Keratinocyte (primary cell): ENCODE data around the gene SCAF1. TPM values are rescaled to one million over a fixed set of nuclear protein-coding genes. Genes with fewer than 3 reads are reported as not detected.

Source experiments
- DNase-seq: peaks from one replicate; pipeline ENCODE4 v3.0.0-alpha.2; 2011; ENCODE audit warnings: low read depth, missing footprints, low spot score
- FAIRE-seq: peaks from 2 replicates; lab custom pipeline; 2011; peaks lifted over from hg19 to GRCh38; lab: Jason Lieb, UNC
- H2AFZ ChIP-seq: 2 replicates; pipeline ENCODE4 v1.6.0; 2012; ENCODE audit warnings: low read length, control low read depth, inconsistent platforms; ENCODE audit not compliant: control insufficient read depth
- H3K27ac ChIP-seq: 2 replicates; pipeline ENCODE4 v1.5.1; 2011; ENCODE audit warnings: low read length; ENCODE audit not compliant: control insufficient read depth, insufficient read depth
- H3K27me3 ChIP-seq: 3 replicates; pipeline ENCODE4 v1.6.0; 2011; ENCODE audit warnings: low read length; ENCODE audit not compliant: control insufficient read depth, insufficient read depth; ENCODE audit errors: extremely low read depth
- H3K36me3 ChIP-seq, 2 experiments: 2 replicates in 1 of 2; 3 replicates in 1 of 2; pipeline ENCODE4 v1.5.1; 2011; ENCODE audit warnings: low read length in 2 of 2, mild to moderate bottlenecking in 1 of 2; ENCODE audit not compliant: control insufficient read depth in 2 of 2, insufficient read depth in 2 of 2; ENCODE audit errors: extremely low read depth in 1 of 2
- H3K4me1 ChIP-seq: 3 replicates; pipeline ENCODE4 v1.5.1; 2011; ENCODE audit warnings: low read length; ENCODE audit not compliant: control insufficient read depth, insufficient read depth; ENCODE audit errors: extremely low read depth
- H3K4me2 ChIP-seq: 3 replicates; pipeline ENCODE4 v1.6.0; 2011; ENCODE audit warnings: low read depth, low read length; ENCODE audit not compliant: control insufficient read depth, insufficient read depth; ENCODE audit errors: extremely low read depth
- H3K4me3 ChIP-seq, 3 experiments: fragments of 200-600 bp in 1 of 3; sonication (generic) in 1 of 3; 2 replicates in 2 of 3; 3 replicates in 1 of 3; pipeline ENCODE4 v1.5.1; 2011 to 2016; ENCODE audit warnings: low read length in 3 of 3, mild to moderate bottlenecking in 3 of 3, control low read depth in 2 of 3, inconsistent platforms in 1 of 3, low read depth in 1 of 3, mixed read lengths in 1 of 3, mixed run types in 1 of 3, moderate library complexity in 1 of 3; ENCODE audit not compliant: control insufficient read depth in 2 of 3, insufficient read depth in 2 of 3; ENCODE audit errors: extremely low read depth in 1 of 3
- H3K79me2 ChIP-seq: 2 replicates; pipeline ENCODE4 v1.6.0; 2012; ENCODE audit warnings: low read length; ENCODE audit not compliant: control insufficient read depth, insufficient read depth
- H3K9ac ChIP-seq: 3 replicates; pipeline ENCODE4 v1.6.0; 2011; ENCODE audit warnings: low read length; ENCODE audit not compliant: control insufficient read depth, insufficient read depth; ENCODE audit errors: extremely low read depth
- H3K9me1 ChIP-seq: 3 replicates; pipeline ENCODE4 v1.6.0; 2011; ENCODE audit warnings: low read length; ENCODE audit not compliant: control insufficient read depth, insufficient read depth; ENCODE audit errors: extremely low read depth
- H3K9me3 ChIP-seq: 2 replicates; pipeline ENCODE4 v1.5.1; 2012; ENCODE audit warnings: low read depth, low read length; ENCODE audit not compliant: control insufficient read depth
- H4K20me1 ChIP-seq: 3 replicates; pipeline ENCODE4 v1.6.0; 2011; ENCODE audit warnings: low read length; ENCODE audit not compliant: control insufficient read depth, insufficient read depth; ENCODE audit errors: extremely low read depth
- CTCF ChIP-seq, 3 experiments: IDR thresholded peaks in 1 of 3; conservative IDR thresholded peaks in 1 of 3; optimal IDR thresholded peaks in 1 of 3; 2 replicates in 2 of 3; 3 replicates in 1 of 3; pipeline versions ENCODE3 to v1.5.1; 2011; ENCODE audit warnings: low read length in 3 of 3, mild to moderate bottlenecking in 3 of 3, moderate library complexity in 2 of 3, control low read depth in 1 of 3, inconsistent platforms in 1 of 3; ENCODE audit not compliant: insufficient read depth in 2 of 3; ENCODE audit errors: extremely low read depth in 1 of 3
- EZH2 ChIP-seq: IDR thresholded peaks from one replicate; pipeline ENCODE4 v1.6.1; 2012; ENCODE audit warnings: inconsistent platforms, mild to moderate bottlenecking, low read length, moderate library complexity
- dilution Hi-C: fragments of 300-500 bp; cut with MboI; formaldehyde crosslinking; loops from one replicate; pipeline ENCODE4 v1.7.0; 2020; ENCODE audit warnings: low sequenced_read_pairs; ENCODE audit not compliant: extremely low pct_ligation_motif_present
- polyA minus RNA-seq, 3 experiments: library from RNA; depleted of rRNA, polyadenylated mRNA; stranded (reverse); fragments of >200 nt; gene quantifications; 1 replicate in 1 of 3; 2 replicates in 1 of 3; 3 replicates in 1 of 3; pipeline ENCODE4 v1.2.3, GENCODE V29; 2011
- polyA plus RNA-seq, 5 experiments: library from polyadenylated mRNA; depleted of rRNA in 3 of 5; stranded (reverse) in 3 of 5; stranded (forward) in 1 of 5; unstranded in 1 of 5; fragments of >200 nt; gene quantifications; 1 replicate in 1 of 5; 2 replicates in 3 of 5; 3 replicates in 1 of 5; pipeline versions ENCODE4 v1.2.1 to v1.2.3, GENCODE V29; 2011 to 2012; ENCODE audit warnings: missing spikeins in 2 of 5, low read depth in 1 of 5, low replicate concordance in 1 of 5

Gene SCAF1, protein sequence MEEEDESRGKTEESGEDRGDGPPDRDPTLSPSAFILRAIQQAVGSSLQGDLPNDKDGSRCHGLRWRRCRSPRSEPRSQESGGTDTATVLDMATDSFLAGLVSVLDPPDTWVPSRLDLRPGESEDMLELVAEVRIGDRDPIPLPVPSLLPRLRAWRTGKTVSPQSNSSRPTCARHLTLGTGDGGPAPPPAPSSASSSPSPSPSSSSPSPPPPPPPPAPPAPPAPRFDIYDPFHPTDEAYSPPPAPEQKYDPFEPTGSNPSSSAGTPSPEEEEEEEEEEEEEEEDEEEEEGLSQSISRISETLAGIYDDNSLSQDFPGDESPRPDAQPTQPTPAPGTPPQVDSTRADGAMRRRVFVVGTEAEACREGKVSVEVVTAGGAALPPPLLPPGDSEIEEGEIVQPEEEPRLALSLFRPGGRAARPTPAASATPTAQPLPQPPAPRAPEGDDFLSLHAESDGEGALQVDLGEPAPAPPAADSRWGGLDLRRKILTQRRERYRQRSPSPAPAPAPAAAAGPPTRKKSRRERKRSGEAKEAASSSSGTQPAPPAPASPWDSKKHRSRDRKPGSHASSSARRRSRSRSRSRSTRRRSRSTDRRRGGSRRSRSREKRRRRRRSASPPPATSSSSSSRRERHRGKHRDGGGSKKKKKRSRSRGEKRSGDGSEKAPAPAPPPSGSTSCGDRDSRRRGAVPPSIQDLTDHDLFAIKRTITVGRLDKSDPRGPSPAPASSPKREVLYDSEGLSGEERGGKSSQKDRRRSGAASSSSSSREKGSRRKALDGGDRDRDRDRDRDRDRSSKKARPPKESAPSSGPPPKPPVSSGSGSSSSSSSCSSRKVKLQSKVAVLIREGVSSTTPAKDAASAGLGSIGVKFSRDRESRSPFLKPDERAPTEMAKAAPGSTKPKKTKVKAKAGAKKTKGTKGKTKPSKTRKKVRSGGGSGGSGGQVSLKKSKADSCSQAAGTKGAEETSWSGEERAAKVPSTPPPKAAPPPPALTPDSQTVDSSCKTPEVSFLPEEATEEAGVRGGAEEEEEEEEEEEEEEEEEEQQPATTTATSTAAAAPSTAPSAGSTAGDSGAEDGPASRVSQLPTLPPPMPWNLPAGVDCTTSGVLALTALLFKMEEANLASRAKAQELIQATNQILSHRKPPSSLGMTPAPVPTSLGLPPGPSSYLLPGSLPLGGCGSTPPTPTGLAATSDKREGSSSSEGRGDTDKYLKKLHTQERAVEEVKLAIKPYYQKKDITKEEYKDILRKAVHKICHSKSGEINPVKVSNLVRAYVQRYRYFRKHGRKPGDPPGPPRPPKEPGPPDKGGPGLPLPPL
- polyA plus RNA-seq (3.4 to 20.9 TPM (median 5.8 TPM) in 3 replicates), polyA minus RNA-seq (4.9 to 27.9 TPM (median 6.3 TPM) in 3 replicates)
- 8.1 TPM for polyA plus RNA-seq (2011; ENCODE audit: low read depth)
- 4.5 and 13.0 TPM in 2 replicates for polyA plus RNA-seq (2011; cell fraction: cytosol; rRNA removed)
- polyA plus RNA-seq (2011; cell fraction: nucleus; rRNA removed), result 17.6 and 26.5 TPM in 2 replicates
- 25.0 and 48.7 TPM in 2 replicates for polyA plus RNA-seq (2012; ENCODE audit: low replicate concordance)
- 19.8 TPM for polyA minus RNA-seq (2011; cell fraction: cytosol; rRNA and poly(A)+ RNA removed)
- polyA minus RNA-seq (2011; cell fraction: nucleus; rRNA and poly(A)+ RNA removed), result 11.6 and 17.6 TPM in 2 replicates

DNA sequence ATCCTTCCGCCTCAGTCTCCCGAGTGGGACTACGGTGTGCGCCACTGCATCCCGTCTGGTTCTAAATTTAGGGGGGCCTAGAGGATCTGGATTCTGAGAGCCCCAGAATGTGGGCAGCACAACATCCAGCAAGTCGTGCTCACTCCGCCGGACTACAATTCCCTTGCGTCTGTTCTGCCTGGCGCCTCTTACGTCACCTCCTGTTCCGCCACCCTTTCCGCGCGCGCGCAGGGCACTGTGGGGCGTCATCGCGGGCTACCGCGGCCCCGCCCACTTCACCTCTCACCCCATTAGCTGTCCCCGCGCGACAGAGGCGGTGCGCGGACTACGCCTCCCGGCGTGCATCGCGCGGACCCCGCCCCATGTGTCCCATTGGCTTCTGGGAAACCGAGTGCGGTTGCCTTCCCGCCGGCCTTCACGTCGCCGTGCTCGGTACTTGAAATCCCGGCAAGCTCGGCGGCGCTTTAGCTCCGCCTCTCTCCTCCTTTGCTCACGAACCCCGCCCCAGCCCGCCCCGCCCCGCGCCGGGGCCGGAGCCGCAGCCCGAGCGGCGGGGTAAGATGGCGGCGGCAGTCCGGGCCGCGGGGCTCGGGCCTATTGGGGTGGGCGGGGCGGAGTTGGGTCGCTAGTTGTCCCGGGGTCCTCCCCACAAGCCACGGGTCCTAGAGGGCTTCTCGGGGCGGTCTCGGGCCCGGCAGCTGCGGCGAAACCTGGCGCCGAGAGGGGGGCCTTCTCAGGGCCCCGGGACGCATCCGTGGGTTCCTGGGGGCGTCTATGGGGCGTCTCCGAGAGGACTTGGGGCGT, at the start of gene SCAF1:
Gene SCAF1 (plus strand): TSS at position 522 of the 804 bp plus-strand sequence. CDS start 2,818 bp downstream, outside the sequence.
- H3K9me1 ChIP-seq, result no peaks in the 10 kb centered on the region
- peak within 1 kb of the TSS; percentile 100 for H3K27ac ChIP-seq
- peak within 1 kb of the TSS; percentile 100 for H3K9ac ChIP-seq
- peak within 1 kb of the TSS; percentile 85 to 100 (median 99) for H3K4me3 ChIP-seq
- H3K4me1 ChIP-seq, result peaks cover 24% of the 10 kb centered on the region
- peaks cover 13 to 15% of the 10 kb centered on the region in 2 experiments for H3K36me3 ChIP-seq
- peak; percentile 96 for DNase-seq
- no peaks in the 10 kb centered on the region for H3K9me3 ChIP-seq
- peaks cover 63% of the 10 kb centered on the region for H3K79me2 ChIP-seq
- peak within 1 kb of the TSS; percentile 100 for H3K4me2 ChIP-seq
- dilution Hi-C loops, result no loop called here
- TF ChIP-seq CTCF (optimal IDR thresholded peaks at IDR 0.05 in 1 of 3, IDR thresholded peaks at IDR 0.05 in 1 of 3, conservative IDR thresholded peaks at IDR 0.05 in 1 of 3; ENCODE audit: extremely low read depth in 1 of 3, insufficient read depth in 2 of 3, low read length in 3 of 3), result no peak
- TF ChIP-seq EZH2, result no peak
- peak; percentile 75 for FAIRE-seq
- H4K20me1 ChIP-seq, result peaks cover 2% of the 10 kb centered on the region
- H3K27me3 ChIP-seq, result no peaks in the 10 kb centered on the region
- peak within 1 kb of the TSS; percentile 53 for H2AFZ ChIP-seq
